Measurements from ENCODE around the gene TMEM271. TPM values are rescaled to one million over a fixed set of nuclear protein-coding genes. Genes with fewer than 3 reads are reported as not detected.
A peak's percentile ranks its signal among the peaks of the same experiment; 100 is the strongest.

Gene TMEM271
- total and polyA plus RNA-seq, 4 donors = not detected

GRCh38 chr4:623914-624566 lies 47.9 kb upstream of the TMEM271 start:
- 54 to 57% methylated on average over 27 to 29 of the region's 29 CpGs for WGBS, 2 donors
- DNase-seq = no peak

DNA sequence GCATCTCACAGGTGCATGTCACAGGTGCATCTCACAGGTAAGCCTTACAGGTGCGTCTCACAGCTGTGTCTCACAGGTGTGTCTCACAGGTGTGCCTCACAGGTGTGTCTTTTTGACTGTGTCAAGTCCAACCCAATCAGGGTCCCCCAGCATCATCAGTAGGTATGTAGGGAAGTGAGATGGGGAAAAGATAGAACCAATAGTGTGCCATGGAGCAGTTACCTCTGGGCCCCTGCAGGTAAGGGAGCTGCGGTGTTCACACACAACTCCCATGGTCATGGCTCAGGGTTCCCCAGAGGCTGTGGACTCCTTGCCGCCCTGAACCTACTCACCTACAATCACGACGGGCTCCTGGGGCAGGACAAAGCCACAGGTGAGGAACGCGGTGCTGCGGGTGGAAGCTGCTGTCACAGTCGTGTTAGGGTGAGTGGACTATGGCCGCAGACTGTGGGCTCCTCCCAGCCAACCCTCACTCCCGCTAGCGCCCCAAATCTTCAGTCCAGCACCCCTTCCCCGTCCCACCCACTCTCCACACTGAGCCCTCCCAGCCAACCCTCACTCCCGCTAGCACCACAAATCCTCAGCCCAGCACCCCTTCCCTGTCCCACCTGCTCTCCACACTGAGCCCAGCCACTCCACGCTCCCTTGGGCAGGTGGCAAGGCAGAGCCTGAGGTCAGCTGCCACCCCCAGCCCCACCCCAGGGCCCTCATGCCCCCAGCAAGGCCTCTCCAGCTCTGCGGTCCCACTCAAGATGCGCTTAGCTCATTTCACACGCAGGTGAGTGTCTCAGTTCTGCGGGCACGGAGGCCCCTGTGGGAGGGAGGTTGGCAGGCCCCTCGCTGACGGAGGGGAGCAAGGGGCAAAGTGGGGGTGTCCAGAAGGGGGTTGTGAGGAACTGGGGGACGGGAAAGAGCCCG lies 47.2 kb upstream of the TMEM271 start:
- no peaks in the 10 kb centered on the region for H3K27me3 ChIP-seq (ENCODE audit: control insufficient read depth in 3 of 3, insufficient read depth in 3 of 3, low read length in 2 of 3)
- no peaks in the 10 kb centered on the region for H3K9me3 ChIP-seq (ENCODE audit: control insufficient read depth in 4 of 4, insufficient read depth in 3 of 4, low read length in 3 of 4)
- H3K4me1 ChIP-seq (ENCODE audit: control insufficient read depth in 5 of 5, insufficient read depth in 5 of 5, low read length in 5 of 5) = no peaks in the 10 kb centered on the region
- no peak overlapping the region for H3K9ac ChIP-seq (ENCODE audit: insufficient read depth in 1 of 2, low read length in 2 of 2)
- ATAC-seq (ENCODE audit: insufficient read depth, low FRiP score) = no peak
- H3K36me3 ChIP-seq (ENCODE audit: control insufficient read depth in 4 of 4, insufficient read depth in 4 of 4, low read length in 4 of 4) = no peaks in the 10 kb centered on the region
- no peak overlapping the region for H3K4me3 ChIP-seq
- WGBS, 2 donors = 75 to 80% methylated on average over 24 of the region's 24 CpGs
- H3K27ac ChIP-seq (ENCODE audit: low read depth in 1 of 2, low read length in 1 of 2) = no peak overlapping the region
- TF ChIP-seq CTCF (IDR thresholded peaks at IDR 0.05; ENCODE audit: control extremely low read depth, extremely low read depth) = no peak
- no peak for DNase-seq

More at GRCh38 chr4:623914-624566, 47.9 kb upstream of the TMEM271 start:
- H3K4me1 ChIP-seq (ENCODE audit: control insufficient read depth in 5 of 5, insufficient read depth in 5 of 5, low read length in 5 of 5) = no peaks in the 10 kb centered on the region
- no peak overlapping the region for H3K27ac ChIP-seq (ENCODE audit: low read depth in 1 of 2, low read length in 1 of 2)
- H3K9ac ChIP-seq (ENCODE audit: insufficient read depth in 1 of 2, low read length in 2 of 2) = no peak overlapping the region
- H3K36me3 ChIP-seq (ENCODE audit: control insufficient read depth in 4 of 4, insufficient read depth in 4 of 4, low read length in 4 of 4) = no peaks in the 10 kb centered on the region
- H3K4me3 ChIP-seq = no peak overlapping the region
- H3K27me3 ChIP-seq (ENCODE audit: control insufficient read depth in 3 of 3, insufficient read depth in 3 of 3, low read length in 2 of 3) = no peaks in the 10 kb centered on the region
- no peaks in the 10 kb centered on the region for H3K9me3 ChIP-seq (ENCODE audit: control insufficient read depth in 4 of 4, insufficient read depth in 3 of 4, low read length in 3 of 4)
- ATAC-seq (ENCODE audit: insufficient read depth, low FRiP score) = no peak
- TF ChIP-seq CTCF (IDR thresholded peaks at IDR 0.05; ENCODE audit: control extremely low read depth, extremely low read depth) = no peak

DNA sequence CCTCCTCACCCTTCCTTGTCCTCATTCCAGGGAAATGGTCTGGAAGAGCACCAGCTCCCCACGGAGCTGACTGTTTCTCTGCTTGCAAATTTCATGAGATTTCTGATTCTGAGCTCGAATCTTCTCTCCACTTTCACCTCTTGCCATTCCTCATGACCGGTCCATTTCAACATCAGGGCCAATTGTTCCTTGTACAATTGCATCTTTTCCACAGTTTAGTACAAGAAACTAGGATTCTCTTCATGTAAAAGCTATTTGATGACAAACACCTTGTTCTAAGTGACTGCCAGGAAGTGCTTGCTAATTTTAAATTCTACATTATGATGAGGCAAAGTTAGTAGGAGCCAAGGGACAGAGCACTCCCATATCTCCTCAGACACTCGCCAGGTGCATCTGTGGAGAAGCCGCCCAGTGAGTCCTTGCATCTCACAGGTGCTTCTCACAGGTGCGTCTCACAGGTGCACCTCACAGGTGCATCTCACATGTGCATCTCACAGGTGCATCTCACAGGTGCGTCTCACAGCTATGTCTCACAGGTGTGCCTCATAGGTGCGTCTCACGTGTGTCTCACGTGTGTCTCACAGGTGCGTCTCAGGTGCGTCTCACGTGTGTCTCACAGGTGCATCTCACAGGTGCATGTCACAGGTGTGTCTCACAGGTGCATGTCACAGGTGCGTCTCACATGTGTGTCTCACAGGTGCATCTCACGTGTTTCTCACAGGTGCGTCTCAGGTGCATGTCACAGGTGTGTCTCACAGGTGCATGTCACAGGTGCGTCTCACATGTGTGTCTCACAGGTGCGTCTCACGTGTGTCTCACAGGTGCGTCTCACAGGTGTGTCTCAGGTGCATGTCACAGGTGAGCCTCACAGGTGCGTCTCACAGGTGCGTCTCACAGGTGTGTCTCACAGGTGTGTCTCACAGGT lies 46.2 kb upstream of the TMEM271 start:
- Histone ChIP-seq H3K36me3 (ENCODE audit: control insufficient read depth in 4 of 4, insufficient read depth in 4 of 4, low read length in 4 of 4) (no peaks in the 10 kb centered on the region), H3K9me3 (ENCODE audit: control insufficient read depth in 4 of 4, insufficient read depth in 3 of 4, low read length in 3 of 4) (no peaks in the 10 kb centered on the region), H3K4me3 (no peak overlapping the region), H3K27me3 (ENCODE audit: control insufficient read depth in 3 of 3, insufficient read depth in 3 of 3, low read length in 2 of 3) (no peaks in the 10 kb centered on the region), H3K9ac (ENCODE audit: insufficient read depth in 1 of 2, low read length in 2 of 2) (no peak overlapping the region), H3K4me1 (ENCODE audit: control insufficient read depth in 5 of 5, insufficient read depth in 5 of 5, low read length in 5 of 5) (peaks cover 0 to 6% (median 0%) of the 10 kb centered on the region in 5 donors), H3K27ac (ENCODE audit: low read depth in 1 of 2, low read length in 1 of 2) (no peak overlapping the region)
- 92 to 96% methylated on average over 22 of the region's 22 CpGs for WGBS, 2 donors
- DNase-seq (peak; percentile 11 to 45 (median 38)), ATAC-seq (ENCODE audit: insufficient read depth, low FRiP score) (no peak)
- TF ChIP-seq CTCF (IDR thresholded peaks at IDR 0.05; ENCODE audit: control extremely low read depth, extremely low read depth) = no peak
